Urinary bladder (tissue), 4 donors: ENCODE data around the gene CAPZB. TPM values are rescaled to one million over a fixed set of nuclear protein-coding genes. Genes with fewer than 3 reads are reported as not detected.

Experiments used
- DNase-seq: peaks from one replicate; pipeline ENCODE4 v3.0.0-alpha.2; 2015; ENCODE audit errors: extremely low spot score
- H3K27ac ChIP-seq: one replicate; pipeline ENCODE4 v1.5.1; 2013; ENCODE audit warnings: low read depth, mild to moderate bottlenecking, moderate library complexity
- H3K36me3 ChIP-seq: one replicate; pipeline ENCODE4 v1.6.1; 2013; ENCODE audit warnings: mild to moderate bottlenecking, moderate library complexity; ENCODE audit not compliant: insufficient read depth
- H3K4me1 ChIP-seq: one replicate; pipeline ENCODE4 v1.6.1; 2013; ENCODE audit warnings: mild to moderate bottlenecking, moderate library complexity; ENCODE audit not compliant: insufficient read depth
- H3K4me3 ChIP-seq: one replicate; pipeline ENCODE4 v1.5.1; 2013; ENCODE audit warnings: low read depth, low read length
- WGBS: extraction: QIAGEN DNeasy Blood & Tissue Kit; methylation state at CpG from one replicate; pipeline ENCODE4 v1.1.7; 2013; 5-methylcytosine and 5-hydroxymethylcytosine counted together
- polyA plus RNA-seq: library from polyadenylated mRNA; stranded (reverse); fragments of 200-250 nt; gene quantifications from one replicate; pipeline ENCODE4 v1.2.3, GENCODE V29; 2013
- total RNA-seq: library from RNA; depleted of rRNA; stranded (reverse); fragments of >200 nt; gene quantifications from one replicate; pipeline ENCODE4 v1.2.3, GENCODE V29; 2014
- donor health status: healthy with polysubstance abuse.
- donor health status: healthy.

CAPZB gene
- total and polyA plus RNA-seq, 2 donors, result 77.1 to 372 TPM

DNA sequence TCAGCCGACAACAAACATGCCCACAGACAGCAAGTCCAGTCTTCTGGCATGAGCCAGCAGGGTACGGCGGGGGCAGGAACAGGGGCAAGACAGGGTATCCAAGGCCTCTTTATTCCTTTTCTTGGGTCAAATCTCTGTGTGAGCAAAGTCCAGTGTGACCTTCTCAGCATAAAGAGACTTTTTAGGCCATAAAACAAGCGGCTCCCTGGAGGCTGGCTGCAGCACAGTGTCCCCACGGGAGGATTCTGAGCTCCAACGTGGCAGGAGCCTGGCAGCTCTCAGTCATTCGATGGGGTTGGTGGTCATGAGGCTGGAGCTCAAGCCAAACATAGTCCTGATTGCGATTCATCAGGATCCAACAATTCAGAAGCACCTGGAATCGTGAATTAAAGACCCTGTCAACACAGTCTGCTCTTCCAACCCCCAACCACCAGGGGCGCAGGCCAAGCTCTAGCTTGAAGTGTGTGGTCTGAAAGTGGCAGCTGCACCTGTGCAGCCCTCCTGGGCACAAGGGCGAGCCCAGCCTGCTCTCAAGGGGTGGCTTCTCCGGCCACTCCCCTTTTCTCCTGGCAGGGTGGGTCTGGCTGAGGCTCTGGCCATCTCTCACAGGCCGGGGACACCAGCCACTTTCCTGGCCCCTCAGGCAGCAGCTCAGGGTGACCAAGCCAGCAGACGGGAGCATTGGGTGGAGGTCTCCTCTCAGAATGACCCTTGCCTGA lies 111.1 kb downstream of the CAPZB start:
- no peak for DNase-seq
- no peak overlapping the region for H3K27ac ChIP-seq
- H3K4me3 ChIP-seq, result no peak overlapping the region
- WGBS, result 82% methylated on average over 14 of the region's 14 CpGs
- H3K4me1 ChIP-seq, result no peaks in the 10 kb centered on the region
- H3K36me3 ChIP-seq, result no peaks in the 10 kb centered on the region

DNA sequence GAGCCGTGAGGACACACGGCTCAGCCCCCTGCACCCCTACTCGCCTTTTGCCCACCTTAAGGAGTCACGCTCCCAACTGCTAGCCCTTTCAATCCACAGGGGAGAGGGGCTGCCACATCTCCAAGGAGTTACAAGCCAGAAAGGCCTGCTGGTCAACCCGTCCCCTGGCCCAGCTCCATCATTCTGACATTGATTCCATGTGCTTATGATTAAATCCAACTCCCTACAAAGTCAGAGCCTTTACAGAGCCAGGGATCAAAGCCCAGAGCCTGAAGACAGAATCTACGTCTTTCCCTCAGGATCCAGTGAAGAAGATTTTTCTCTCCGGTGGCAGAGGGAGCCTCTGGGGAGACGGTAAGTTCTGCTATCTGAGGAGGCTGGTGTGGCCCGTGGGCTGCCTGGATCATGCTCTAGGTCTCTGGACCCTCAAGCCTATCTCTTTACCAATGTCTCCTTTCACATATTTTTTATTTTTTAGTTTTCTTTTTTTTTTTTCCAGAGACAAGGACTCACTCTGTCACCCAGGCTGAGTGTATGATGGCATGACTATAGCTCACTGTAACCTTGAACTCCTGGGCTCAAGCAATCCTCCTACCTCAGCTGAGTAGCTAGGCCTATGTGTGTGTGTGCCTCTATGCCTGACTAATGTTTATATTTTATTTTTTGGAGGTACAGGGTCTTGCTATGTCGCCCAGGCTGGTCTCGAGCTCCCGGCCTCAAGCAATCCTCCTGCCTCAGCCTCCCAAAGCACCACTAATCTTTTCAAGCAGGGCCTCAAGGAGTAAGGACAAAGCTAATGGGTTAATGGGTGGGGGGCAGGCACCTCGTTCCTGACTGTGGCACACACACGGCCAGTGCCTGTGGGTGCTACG lies 111.9 kb downstream of the CAPZB start:
- Histone ChIP-seq H3K4me3 (no peak overlapping the region), H3K36me3 (no peaks in the 10 kb centered on the region), H3K27ac (no peak overlapping the region), H3K4me1 (no peaks in the 10 kb centered on the region)
- DNase-seq, result no peak
- 69% methylated on average over 15 of the region's 15 CpGs for WGBS

DNA sequence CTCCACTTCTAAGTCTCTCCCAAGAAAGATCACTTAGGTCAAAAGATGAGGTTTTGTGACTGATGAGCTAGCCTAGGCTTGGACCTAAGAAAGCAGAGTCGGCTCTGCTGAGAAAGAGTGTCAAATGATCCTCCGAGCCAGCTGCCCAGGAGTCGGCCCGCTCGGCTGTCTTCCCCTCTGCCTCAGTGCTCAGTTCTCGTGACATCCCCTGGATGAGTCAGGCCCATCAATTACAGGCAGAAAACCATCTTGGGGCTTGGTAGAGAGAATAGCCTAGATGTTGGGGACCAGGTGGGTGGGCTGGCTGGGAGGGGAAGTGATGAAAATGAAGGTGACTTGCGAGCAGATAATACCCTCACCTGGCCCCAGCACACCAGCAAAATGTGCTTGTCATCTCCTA lies 112.7 kb downstream of the CAPZB start:
- Histone ChIP-seq H3K27ac (no peak overlapping the region), H3K4me3 (no peak overlapping the region), H3K4me1 (no peaks in the 10 kb centered on the region), H3K36me3 (no peaks in the 10 kb centered on the region)
- DNase-seq, result no peak
- WGBS, result 80% methylated on average over 7 of the region's 7 CpGs

DNA sequence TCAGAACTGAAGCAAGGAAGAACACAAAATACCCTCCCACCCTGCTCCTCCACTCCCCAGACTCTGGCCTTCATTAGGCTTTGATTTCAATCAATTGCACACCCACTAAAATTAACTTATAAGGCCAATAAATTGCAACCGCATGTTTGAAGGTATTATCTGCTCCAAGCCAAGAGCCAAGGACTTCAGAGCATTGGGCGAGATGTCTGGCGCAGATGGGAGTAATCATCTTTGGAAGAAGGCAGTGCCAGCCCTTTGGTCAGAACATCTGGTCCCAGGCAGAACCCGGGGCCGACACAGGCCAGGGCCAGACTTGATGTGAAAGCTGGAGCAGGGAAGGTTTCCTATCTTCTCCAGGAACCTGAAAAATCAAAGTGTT lies 113.2 kb downstream of the CAPZB start:
- 67% methylated on average over 5 of the region's 5 CpGs for WGBS
- Histone ChIP-seq H3K4me1 (no peaks in the 10 kb centered on the region), H3K4me3 (no peak overlapping the region), H3K27ac (no peak overlapping the region), H3K36me3 (no peaks in the 10 kb centered on the region)
- no peak for DNase-seq

DNA sequence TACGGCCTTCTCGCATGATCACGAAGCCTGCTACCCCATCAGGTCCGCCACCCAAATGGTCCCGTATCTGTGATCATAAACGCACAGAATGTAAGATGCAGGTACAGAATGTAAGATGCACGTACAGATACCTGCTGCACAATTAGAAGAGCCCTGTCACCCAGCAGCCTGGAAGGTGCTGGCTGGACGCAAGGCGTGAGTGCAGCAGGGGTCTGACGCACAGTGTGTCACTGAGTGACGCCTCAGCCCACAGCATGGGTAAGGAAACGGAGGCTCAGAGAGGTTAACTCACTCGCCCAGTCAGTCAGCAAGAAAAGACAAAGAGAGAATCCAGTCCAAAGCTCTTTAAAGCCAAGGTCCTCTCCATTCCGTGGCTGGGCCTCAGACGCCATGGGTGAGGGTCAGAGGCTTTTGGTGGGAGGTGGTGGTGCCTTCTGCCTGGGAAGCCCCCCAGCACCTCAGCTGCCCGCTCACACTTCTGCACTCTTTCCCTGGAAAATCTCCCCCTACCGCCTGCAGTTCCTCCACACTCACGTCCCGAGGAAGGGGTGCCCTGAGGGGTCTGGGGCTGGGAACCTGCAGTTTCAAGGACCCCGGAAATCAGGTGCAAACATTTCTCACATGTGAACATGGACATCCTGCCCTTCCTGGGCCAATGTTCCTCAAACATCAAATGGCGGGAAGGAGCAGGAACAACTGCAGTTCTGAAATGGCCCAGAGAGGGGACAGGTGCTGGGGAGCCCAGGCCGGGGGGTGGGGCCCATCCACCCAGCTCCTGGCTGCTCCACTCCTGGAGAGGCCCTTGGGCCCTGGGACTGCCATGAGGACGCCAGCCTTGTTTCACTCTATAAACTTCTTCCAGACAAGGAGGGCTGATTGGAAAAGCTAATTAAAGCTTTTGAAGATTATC lies 113.9 kb downstream of the CAPZB start:
- no peak overlapping the region for H3K27ac ChIP-seq
- no peaks in the 10 kb centered on the region for H3K4me1 ChIP-seq
- WGBS, result 94% methylated on average over 23 of the region's 23 CpGs

DNA sequence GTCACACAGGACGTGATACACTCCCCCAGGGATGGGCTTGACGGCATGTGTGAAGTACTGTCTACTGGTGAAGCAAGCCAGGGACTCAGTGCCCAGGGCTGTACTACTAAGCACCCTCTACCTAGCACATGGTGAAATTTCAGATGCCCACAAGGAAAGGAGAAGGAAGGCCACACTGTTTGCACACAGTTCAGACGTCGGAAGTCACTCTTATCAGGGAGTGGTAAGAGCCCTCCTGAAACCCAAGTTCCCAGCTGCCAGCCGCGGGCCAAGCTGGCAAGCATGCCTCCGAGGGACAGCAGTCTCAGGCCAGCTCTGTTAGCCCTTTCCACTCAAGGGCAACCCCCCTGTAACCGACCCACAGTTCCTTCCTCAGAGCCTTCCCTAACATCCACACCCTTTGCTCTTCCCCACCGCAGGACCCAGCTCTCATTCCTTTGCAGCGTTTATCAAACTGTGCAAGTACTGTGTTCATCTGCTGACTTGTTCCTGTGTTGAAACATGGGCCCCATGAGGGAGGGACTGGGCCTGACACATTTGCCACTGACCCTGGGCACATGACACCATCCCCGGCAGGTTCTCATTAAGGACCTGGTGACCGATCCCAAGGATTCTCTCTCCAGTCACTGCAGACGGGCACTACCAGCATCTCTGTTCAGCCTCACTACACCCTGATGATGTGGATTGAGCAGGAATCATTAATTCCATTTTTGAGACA lies 114.7 kb downstream of the CAPZB start:
- no peak overlapping the region for H3K4me3 ChIP-seq
- 81% methylated on average over 13 of the region's 13 CpGs for WGBS
- H3K27ac ChIP-seq, result no peak overlapping the region
- H3K36me3 ChIP-seq, result no peaks in the 10 kb centered on the region
- DNase-seq, result no peak
- H3K4me1 ChIP-seq, result no peaks in the 10 kb centered on the region

More for the DNA sequence above, 113.9 kb downstream of the CAPZB start:
- Histone ChIP-seq H3K4me3 (no peak overlapping the region), H3K36me3 (no peaks in the 10 kb centered on the region)
- DNase-seq, result no peak

DNA sequence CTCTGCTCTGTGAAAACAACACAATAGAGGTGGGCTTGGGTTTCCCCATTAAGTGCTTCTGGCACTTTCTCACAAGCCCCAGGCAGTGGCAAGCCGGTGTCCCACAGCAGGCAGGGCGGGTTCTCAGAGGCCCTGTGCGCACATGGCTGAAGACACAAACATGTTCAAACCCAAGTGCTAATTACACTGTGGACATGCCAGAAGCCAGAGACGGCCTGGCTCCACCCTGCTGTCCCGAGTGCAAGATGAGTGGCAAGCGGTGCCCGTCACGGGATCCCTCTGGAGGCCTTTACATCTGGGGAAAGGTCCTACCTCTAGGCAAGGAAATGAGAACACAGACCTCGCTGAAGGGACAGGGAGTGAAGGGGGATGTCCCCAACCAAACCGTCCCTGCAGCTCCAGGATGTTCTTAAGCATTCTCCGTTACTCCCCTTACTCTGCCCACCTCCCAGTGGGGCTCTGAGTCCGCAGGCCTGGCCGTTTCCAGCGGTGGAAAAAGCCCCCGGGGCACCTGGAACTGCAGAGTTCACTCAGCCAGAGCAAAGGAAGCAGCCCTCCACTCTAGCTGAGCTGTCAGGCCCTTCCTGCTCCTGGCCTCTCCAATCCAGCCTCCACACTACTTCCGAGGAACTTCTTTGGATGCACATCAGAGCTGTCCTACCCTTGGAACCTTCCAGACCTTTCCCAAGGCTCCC lies 115.8 kb downstream of the CAPZB start:
- Histone ChIP-seq H3K27ac (no peak overlapping the region), H3K4me3 (no peak overlapping the region), H3K4me1 (no peaks in the 10 kb centered on the region), H3K36me3 (no peaks in the 10 kb centered on the region)
- DNase-seq, result no peak
- WGBS, result 84% methylated on average over 16 of the region's 16 CpGs

DNA sequence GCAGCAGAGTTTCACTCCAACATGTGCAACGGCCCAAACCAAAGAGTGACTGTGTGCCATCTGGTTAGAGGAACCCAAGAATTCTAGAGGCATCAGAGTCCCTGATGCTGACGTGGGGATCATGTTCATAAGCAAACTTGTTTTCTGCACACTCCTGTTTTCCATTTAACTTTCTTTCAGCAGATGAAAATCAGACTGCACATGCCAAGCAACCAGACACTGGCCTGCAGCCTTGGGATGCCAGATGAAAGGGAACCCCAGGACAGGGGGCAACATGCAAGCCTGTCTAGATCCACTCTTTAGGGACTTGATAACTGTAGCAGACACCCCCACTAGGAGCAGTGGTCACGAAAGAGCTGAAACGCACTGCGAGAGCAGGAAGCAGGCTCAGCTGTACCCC lies 116.4 kb downstream of the CAPZB start:
- no peaks in the 10 kb centered on the region for H3K36me3 ChIP-seq
- DNase-seq, result no peak
- no peak overlapping the region for H3K27ac ChIP-seq
- WGBS, result 81% methylated on average over 5 of the region's 5 CpGs
- no peak overlapping the region for H3K4me3 ChIP-seq
- H3K4me1 ChIP-seq, result no peaks in the 10 kb centered on the region

DNA sequence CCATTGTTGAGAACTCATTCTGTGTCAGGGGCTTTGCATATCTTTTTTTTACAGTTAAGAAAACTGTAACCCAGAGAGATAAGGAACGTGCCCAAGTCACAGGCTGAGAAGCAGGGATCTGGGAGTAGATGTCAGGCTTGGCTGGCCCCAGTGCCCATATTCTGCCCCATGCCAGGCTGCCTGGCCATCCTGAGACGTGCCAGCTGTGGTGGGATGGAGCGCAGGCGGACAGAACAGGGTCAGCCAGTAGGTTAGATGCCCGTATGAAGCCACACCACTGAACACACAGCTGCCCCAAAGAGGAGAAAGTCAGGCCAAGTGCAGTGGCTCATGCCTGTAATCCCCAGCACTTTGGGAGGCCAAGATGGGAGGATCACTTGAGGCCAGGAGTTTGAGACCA lies 117.3 kb downstream of the CAPZB start:
- no peak overlapping the region for H3K4me3 ChIP-seq
- H3K36me3 ChIP-seq, result no peaks in the 10 kb centered on the region
- 75% methylated on average over 5 of the region's 5 CpGs for WGBS
- no peak for DNase-seq
- H3K27ac ChIP-seq, result no peak overlapping the region
- H3K4me1 ChIP-seq, result no peaks in the 10 kb centered on the region

DNA sequence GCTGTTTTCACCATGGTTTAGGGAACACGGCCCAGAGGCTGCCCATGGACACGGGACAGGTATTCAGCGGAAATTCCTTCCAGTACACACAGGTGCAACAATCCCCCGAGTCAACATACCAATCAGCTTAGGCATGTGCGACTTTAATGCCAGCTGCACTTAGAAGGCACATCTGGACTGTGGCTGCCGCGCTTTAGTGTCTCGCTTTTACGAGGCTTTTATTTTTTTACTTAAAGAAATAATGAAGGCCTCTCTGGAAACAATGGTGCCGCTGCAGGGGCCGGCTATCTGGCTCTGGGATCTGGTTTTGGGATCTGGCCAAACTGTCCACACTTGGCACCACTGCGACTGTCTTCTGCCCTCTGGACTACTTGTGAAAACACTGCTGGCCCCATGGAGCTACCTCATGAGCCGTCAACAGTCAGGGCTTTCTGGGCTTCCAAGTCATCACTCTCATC lies 117.7 kb downstream of the CAPZB start:
- Histone ChIP-seq H3K4me3 (no peak overlapping the region), H3K27ac (no peak overlapping the region), H3K4me1 (no peaks in the 10 kb centered on the region), H3K36me3 (no peaks in the 10 kb centered on the region)
- WGBS, result 52% methylated on average over 13 of the region's 13 CpGs
- DNase-seq, result no peak

DNA sequence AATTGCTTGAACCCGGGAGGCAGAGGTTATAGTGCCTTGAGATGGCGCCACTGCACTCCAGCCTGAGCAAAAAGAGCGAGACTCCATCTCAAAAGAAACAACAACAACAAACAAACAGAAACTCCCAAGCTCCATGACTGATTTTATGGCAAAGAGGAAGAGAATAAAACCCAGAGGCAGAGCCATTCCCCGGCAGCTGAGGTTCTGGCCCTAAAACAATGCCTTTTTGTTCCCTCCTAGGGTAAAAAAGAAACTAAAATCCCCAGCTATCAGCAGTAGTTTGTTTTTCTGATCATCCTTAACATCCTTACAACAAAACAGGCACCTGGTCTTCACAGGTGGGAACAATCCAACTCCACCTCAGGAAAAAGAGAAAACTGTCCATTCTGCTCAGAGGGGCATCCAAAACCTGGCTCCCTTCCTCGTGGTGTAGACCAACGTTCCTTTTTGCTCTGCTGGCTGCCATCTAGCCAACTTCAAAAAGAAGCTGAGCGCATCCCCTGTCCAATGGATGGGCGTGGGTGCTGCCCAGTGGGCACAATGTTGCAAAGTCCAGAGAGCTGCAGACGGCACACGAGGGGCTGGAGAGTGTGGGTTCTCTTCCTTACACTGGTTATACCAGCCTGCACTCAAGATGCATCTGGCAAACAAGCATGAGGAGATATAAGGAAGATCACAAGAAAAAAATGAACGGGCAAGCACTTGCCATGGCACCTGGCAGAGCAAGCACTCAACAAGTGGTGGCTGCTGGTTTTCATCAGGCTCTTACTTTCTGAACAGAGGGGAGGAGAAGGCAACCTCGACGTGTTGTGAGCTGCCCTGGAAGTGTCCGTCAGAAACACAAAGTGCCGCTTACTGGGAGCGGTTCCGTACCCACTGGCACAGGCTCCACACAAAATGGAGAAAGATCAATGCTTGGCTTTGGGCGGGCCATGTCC lies 118.5 kb downstream of the CAPZB start:
- DNase-seq, result no peak
- WGBS, result 82% methylated on average over 18 of the region's 18 CpGs
- Histone ChIP-seq H3K4me1 (peaks cover 1% of the 10 kb centered on the region), H3K36me3 (no peaks in the 10 kb centered on the region), H3K27ac (no peak overlapping the region), H3K4me3 (no peak overlapping the region)

DNA sequence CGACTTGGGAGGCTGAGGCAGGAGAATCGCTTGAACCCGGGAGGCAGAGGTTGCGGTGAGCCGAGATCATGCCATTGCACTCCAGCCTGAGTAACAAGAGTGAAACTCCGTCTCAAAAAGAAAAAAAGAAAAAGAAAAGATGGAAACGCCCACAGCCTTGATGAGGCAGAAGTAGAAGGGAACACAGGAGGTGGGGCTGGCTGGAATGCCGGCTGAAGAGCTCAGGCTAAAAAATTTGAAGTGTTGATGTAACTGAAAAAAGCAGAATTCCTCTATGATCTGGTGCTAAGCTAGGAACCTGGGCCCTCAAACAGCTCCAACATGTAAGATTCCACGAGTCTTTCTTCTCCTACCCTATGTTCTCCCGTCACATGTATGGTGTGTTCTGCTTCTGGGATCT lies 119.6 kb downstream of the CAPZB start:
- 77% methylated on average over 10 of the region's 10 CpGs for WGBS
- DNase-seq, result no peak
- Histone ChIP-seq H3K4me3 (no peak overlapping the region), H3K36me3 (no peaks in the 10 kb centered on the region), H3K4me1 (peaks cover 1% of the 10 kb centered on the region), H3K27ac (no peak overlapping the region)
